Psoas muscle (tissue), 8 donors: Measurements from ENCODE around the gene GTF3C1. TPM values are rescaled to one million over a fixed set of nuclear protein-coding genes. Genes with fewer than 3 reads are reported as not detected.

Source experiments
- ATAC-seq, 4 donors: fragments of 200-7000 bp; cut with Tn5 transposase; one replicate each; pipeline ENCODE4 v1.9.1; 2020; ENCODE audit warnings: moderate library complexity in 3 of 4, mild to moderate bottlenecking in 2 of 4
- DNase-seq, 2 donors: peaks; one replicate each; pipeline ENCODE4 v3.0.0-alpha.2; 2020
- H3K27ac ChIP-seq: fragments of 200-600 bp; one replicate; pipeline ENCODE4 v1.8.0; 2022
- H3K27me3 ChIP-seq, 3 donors: fragments of 200-600 bp in 1 of 3; one replicate each; pipeline versions ENCODE4 v1.6.1 to v1.8.0; 2013 to 2022; ENCODE audit warnings: low read length in 2 of 3, mild to moderate bottlenecking in 2 of 3, moderate library complexity in 1 of 3; ENCODE audit not compliant: insufficient read depth in 3 of 3
- H3K36me3 ChIP-seq, 2 donors: fragments of 200-600 bp in 1 of 2; one replicate each; pipeline versions ENCODE4 v1.6.1 to v1.8.0; 2013 to 2022; ENCODE audit warnings: low read depth in 1 of 2, mild to moderate bottlenecking in 1 of 2, moderate library complexity in 1 of 2; ENCODE audit not compliant: insufficient read depth in 1 of 2
- H3K4me1 ChIP-seq: fragments of 200-600 bp; one replicate; pipeline ENCODE4 v1.8.0; 2022
- H3K4me3 ChIP-seq: fragments of 200-600 bp; one replicate; pipeline ENCODE4 v1.8.0; 2022; ENCODE audit warnings: mild to moderate bottlenecking
- H3K9me3 ChIP-seq: fragments of 200-600 bp; one replicate; pipeline ENCODE4 v1.8.0; 2022
- CTCF ChIP-seq: fragments of 200-600 bp; IDR thresholded peaks from one replicate; pipeline ENCODE4 v1.8.0; 2022; ENCODE audit warnings: antibody characterized with exemption
- WGBS, 3 donors: extraction: QIAGEN DNeasy Blood & Tissue Kit; methylation state at CpG; one replicate each; pipeline versions ENCODE4 v1.1.6 to v1.1.7; 2013; 5-methylcytosine and 5-hydroxymethylcytosine counted together
- intact Hi-C, 2 donors: fragments of 100-400 bp; cut with DNase I; formaldehyde crosslinking; loops; one replicate each; pipeline versions ENCODE4 v1.11.0 to v1.14.2; 2022
- polyA plus RNA-seq, 3 donors: library from polyadenylated mRNA; stranded (reverse); fragments of 200-250 nt; gene quantifications; one replicate each; pipeline ENCODE4 v1.2.3, GENCODE V29; 2013
- total RNA-seq, 4 donors: library from RNA; stranded (reverse); fragmentation: NEBNext Ultra II Directional in 2 of 4; extraction: Animal tissue kit (Norgen Biotek cat#: 25700) in 2 of 4; gene quantifications; one replicate each; pipeline versions ENCODE4 v1.2.1 to v1.2.4, GENCODE V29; 2021 to 2023
- donor health status: healthy with polysubstance abuse.
- donor health status: DM: no; HTN: no; CAD: no; lungs with moderate emphysema.
- donor health status: Bipolar disorder and iron deficiency.
- donor health status: healthy.
- donor health status: DM: yes; HTN: yes; CAD: no.
- donor health status: DM: no; HTN: no; CAD: no.
- donor health status: DM: no; HTN: no; CAD: no.
- donor health status: DM: yes; HTN: yes; CAD: no.

The GTF3C1 gene
- total and polyA plus RNA-seq, 7 donors: 35.2 to 95.5 (median 50.6) TPM

GRCh38 chr16:27424772-27425498 lies 124.8 kb downstream of the GTF3C1 start:
- H3K4me1 ChIP-seq: no peaks in the 10 kb centered on the region
- no peaks in the 10 kb centered on the region for H3K27me3 ChIP-seq
- H3K27ac ChIP-seq: no peak overlapping the region
- no peak overlapping the region for H3K4me3 ChIP-seq
- intact Hi-C loops: no loop called here
- WGBS, 3 donors: 89 to 96% (median 94%) methylated on average over 10 of the region's 10 CpGs
- DNase-seq: no peak
- H3K36me3 ChIP-seq: no peaks in the 10 kb centered on the region
- TF ChIP-seq CTCF: no peak
- peaks cover 10% of the 10 kb centered on the region for H3K9me3 ChIP-seq
- ATAC-seq: no peak

- no peak for ATAC-seq
- peaks cover 10% of the 10 kb centered on the region for H3K9me3 ChIP-seq
- intact Hi-C loops: no loop called here
- H3K27ac ChIP-seq: no peak overlapping the region
- TF ChIP-seq CTCF: no peak
- DNase-seq: no peak
- no peaks in the 10 kb centered on the region for H3K27me3 ChIP-seq
- H3K4me1 ChIP-seq: no peaks in the 10 kb centered on the region
- no peak overlapping the region for H3K4me3 ChIP-seq
- H3K36me3 ChIP-seq: no peaks in the 10 kb centered on the region
Observed at GRCh38 chr16:27421961-27422740, 127.6 kb downstream of the GTF3C1 start.

GRCh38 chr16:27417047-27417671 lies 132.6 kb downstream of the GTF3C1 start:
- WGBS, 3 donors: 89 to 93% (median 92%) methylated on average over 4 of the region's 4 CpGs
- intact Hi-C loops: no loop called here
- DNase-seq (no peak), ATAC-seq (no peak)
- Histone ChIP-seq H3K9me3 (peaks cover 9% of the 10 kb centered on the region), H3K27ac (no peak overlapping the region), H3K4me3 (no peak overlapping the region), H3K4me1 (no peaks in the 10 kb centered on the region), H3K27me3 (peaks cover 0 to 2% (median 0%) of the 10 kb centered on the region in 3 donors), H3K36me3 (no peaks in the 10 kb centered on the region)
- no peak for TF ChIP-seq CTCF

GRCh38 chr16:27414788-27415431 lies 134.8 kb downstream of the GTF3C1 start:
- Histone ChIP-seq H3K9me3 (peaks cover 13% of the 10 kb centered on the region), H3K36me3 (no peaks in the 10 kb centered on the region), H3K4me3 (no peak overlapping the region), H3K27ac (no peak overlapping the region), H3K27me3 (peaks cover 0 to 2% (median 0%) of the 10 kb centered on the region in 3 donors), H3K4me1 (no peaks in the 10 kb centered on the region)
- DNase-seq (no peak), ATAC-seq (no peak)
- TF ChIP-seq CTCF: no peak
- 26 to 41% (median 30%) methylated on average over 6 of the region's 6 CpGs for WGBS, 3 donors
- intact Hi-C loops: no loop called here
